Activated CD8-positive, alpha-beta memory T cell treated with anti-CD3 and anti-CD28 coated beads for 48 hours (primary cell): ENCODE measurements around the gene HS3ST5.
"Not testable (repeated sequence)": the region's sequence is repeated elsewhere in the genome, so short reads cannot be mapped to it uniquely, and the experiment has no call there.

Source experiments
- DNase-seq, 3 experiments: peaks; one replicate each; pipeline ENCODE4 v3.0.0-alpha.2; 2020; ENCODE audit warnings: low read depth in 2 of 3, low spot score in 2 of 3

Gene HS3ST5

DNA sequence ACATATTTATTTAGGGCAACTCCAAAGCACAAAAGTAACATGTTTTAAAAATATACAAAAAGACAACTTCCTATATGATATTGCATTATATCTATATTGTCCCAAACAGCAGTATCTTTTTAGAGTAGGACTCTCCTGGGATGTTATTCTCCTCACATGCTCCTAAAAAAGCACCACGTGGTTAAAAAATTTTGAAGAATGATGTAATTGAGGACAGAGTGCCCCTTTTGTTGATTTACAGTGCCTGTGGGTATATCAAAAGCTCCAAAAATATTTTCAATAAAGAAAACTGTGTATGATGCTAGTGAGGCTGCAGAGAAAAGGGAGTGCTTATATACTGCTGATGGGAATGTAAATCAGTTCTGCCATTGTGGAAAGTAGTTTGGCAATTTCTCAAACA lies 241.6 kb downstream of the HS3ST5 start:
- no peak for DNase-seq

DNA sequence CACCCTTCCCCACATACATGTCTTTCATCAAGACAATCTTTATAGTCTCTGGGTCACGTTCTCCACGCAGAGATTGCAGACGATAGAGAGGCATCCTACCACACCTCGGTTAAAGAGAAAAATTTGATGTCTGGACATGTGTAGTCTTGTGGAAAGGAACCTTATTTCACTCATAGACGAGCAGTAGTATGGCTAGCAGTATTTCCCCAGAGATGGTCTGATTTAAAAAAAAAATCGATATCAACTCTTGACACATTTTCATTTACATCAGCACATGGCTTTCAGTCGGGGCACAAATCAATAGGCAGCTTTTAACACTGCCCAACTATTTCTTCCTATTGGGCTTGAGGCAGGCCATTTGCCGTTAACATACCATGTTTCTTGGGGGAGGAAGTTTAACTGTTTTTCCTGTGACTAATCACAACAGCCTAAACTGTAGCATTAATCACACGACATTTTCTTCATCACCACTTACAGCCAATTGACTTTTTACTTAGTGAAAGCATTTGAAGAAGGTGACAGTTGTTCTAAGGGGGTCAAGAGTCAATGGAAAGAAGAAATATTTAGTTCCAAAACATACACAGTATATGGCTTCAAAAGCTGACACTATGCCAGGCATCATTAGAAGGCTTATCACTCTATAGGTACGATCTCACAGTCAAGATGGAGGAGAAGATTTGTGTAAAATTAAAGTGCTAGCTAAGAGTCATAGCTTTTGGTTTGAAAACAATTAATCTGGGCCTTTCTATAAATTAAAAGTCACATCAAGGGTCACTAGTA lies 242.4 kb downstream of the HS3ST5 start:
- no peak for DNase-seq

GRCh38 chr6:114096561-114097172 lies 246.2 kb downstream of the HS3ST5 start:
- DNase-seq = no peak

DNA sequence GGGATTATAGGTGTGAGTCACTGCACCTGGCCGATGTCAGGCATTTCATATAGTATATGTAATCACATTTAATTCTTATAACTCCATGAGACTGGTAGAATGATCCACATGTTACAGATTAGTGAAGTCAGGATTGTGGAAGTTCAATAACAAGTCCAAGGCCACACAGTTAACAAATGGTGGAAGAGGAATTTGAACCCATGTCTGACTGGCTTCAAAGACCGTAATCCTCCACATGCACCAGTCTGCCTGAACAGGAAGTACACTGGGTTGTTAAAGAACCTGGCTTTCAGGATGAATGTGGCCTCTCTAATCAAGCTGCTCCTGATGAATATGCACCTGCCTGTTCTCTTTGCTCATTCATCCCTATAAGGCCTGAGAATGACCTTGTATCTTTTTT lies 249.9 kb downstream of the HS3ST5 start:
- DNase-seq = no peak

GRCh38 chr6:114090626-114091025 lies 252.2 kb downstream of the HS3ST5 start:
- DNase-seq = no peak

DNA sequence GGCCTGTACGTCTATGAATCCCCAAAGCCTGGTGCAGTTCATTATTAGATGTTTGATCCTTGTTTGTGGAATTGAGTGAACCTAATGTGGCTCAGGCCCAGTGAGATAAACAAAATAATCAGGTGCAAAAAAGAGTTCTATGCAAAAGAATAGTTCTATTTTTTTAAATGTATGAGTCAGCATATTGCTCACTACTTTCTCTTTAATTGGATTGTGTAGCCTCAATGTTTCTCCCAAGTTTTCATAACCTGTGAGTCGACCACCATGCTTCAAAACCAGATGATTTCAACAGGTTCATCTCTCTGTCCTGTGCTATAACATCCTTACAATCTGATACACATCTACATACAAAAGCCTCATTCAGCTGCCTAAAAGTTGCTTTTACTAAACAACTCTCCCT lies 255.3 kb downstream of the HS3ST5 start:
- no peak for DNase-seq

GRCh38 chr6:114085211-114085610 lies 257.6 kb downstream of the HS3ST5 start:
- no peak for DNase-seq

DNA sequence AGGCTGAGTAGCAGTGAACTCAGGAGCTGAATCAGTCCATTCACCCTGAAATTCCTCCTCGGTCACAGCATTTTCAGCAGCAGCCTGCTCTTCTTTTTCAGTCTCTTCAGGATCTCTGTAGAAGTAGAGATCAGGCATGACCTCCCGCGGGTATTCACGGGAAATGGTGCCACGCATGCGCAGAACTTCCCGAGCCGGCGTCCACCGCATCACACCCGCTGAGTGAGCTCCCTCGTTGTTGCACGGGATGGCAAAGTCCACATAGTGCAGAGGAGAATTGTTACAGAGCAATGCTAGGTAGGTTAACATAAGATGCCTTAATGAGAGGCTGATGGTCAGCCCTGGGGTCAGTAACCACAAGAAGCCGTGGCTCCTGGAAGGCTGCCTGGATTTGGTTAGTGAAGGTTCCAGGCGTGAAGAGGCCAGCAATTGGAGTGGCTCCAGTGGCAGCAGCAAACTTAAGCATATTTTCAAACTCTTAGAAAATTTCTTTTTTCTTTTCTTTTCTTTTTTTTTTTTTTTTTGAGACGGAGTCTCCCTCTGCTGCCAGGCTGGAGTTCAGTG lies 258.4 kb downstream of the HS3ST5 start:
- DNase-seq = no peak

DNA sequence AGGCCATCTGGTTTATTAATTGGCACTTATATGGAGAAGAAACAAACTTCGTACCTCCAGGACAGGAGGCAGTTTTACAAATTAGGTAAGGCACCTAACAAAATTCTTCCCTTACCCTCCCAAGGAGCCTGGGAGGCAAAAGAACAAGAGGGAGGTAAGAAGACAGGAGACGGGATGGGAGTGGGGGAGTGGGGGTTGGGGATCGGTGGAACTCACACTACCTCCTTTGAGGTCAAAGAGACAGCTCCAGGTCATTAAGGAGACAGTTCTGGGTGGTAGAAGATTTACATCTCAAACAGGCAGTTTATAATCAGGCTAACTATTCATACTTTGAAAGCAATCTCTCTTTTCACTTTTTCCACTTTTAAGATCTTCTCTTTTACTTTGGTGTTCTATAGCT lies 259.6 kb downstream of the HS3ST5 start:
- DNase-seq = no peak

GRCh38 chr6:114081730-114082129 lies 261.1 kb downstream of the HS3ST5 start:
- DNase-seq = no peak

DNA sequence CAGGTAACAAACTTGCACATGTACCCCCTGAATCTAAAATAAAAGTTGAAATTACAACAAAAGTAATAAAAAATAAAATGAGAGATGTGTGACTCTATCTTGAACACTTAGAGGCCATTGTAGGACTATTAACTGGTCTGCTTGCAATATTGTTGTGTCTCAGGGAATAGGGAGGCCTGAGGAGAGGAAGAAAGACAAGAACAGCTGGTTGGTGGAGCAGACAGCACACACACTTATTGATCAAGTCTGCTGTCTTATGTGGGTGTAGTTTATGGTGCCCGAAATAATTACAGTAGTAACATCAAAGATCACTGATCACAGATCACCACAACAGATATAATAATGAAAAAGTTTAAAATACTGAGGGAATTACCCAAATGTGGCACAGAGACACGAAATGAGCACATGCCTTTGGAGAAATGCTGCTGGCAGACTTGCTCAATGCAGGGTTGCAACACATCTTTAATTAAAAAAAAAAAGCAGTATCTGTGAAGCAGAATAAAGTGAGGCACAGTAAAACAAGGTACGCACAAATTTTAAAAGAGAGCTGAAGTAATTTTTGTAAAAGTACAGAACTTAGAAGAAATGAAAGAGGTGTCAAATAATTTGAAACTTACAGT lies 261.8 kb downstream of the HS3ST5 start:
- DNase-seq = no peak

DNA sequence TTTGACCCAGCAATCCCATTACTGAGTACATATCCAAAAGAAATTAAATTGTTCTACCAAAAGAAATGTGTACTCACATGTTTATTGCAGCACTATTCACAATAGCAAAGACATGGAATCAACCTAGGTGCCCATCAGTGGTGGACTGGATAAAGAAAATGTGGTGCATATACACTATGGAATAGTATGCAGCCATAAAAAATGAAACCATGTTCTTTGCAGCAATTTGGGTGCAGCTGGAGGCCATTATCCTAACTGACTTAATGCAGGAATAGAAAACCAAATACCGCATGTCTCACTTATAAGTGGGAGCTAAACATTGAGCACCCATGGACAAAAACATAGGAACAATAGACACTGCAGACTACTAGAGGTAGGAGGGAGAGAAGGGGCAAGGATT lies 262.4 kb downstream of the HS3ST5 start:
- not testable (repeated sequence) for DNase-seq

DNA sequence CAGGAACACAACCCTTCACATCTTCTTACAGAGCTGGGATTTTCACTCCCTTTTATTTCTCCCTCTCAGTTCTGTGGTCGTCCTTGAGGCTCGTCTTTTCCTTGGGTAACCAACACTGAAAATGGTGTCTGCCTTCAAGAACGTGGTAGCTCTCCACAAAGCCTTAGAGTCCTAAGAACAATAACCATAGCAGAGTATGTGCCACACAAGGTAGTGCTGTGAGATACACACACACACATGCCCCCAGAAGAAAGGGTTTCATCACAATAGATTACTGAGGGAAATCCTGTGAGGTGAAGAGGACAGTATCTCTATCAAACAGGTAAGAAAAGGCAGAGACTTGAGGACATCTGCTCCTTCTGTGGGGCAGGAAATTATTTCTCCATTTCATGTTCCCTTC lies 267.0 kb downstream of the HS3ST5 start:
- DNase-seq = no peak

DNA sequence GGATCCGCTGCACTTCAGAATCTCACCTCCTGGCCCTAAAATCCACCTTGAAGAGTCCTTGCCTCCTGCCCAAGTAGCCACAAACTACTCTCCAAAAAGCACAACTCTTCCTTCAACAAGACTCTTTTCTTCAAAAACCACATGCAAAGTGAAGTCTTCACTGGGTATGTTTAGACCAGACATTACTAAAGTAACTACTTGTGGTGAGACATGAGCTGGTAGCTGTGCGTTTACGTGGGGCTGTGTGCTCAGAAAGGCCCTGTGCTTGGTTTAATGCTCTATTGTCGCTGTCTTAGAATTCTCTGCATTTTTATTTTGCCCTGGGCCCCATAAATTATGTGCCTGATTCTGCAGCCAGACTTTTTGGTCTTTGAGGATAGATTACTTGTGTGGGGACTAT lies 267.5 kb downstream of the HS3ST5 start:
- no peak for DNase-seq

GRCh38 chr6:114068771-114069170 lies 274.1 kb downstream of the HS3ST5 start:
- DNase-seq = no peak

- no peak for DNase-seq
Observed at GRCh38 chr6:114068116-114068515, 274.7 kb downstream of the HS3ST5 start.

- no peak for DNase-seq
Observed at GRCh38 chr6:114064862-114065261, 278.0 kb downstream of the HS3ST5 start.

DNA sequence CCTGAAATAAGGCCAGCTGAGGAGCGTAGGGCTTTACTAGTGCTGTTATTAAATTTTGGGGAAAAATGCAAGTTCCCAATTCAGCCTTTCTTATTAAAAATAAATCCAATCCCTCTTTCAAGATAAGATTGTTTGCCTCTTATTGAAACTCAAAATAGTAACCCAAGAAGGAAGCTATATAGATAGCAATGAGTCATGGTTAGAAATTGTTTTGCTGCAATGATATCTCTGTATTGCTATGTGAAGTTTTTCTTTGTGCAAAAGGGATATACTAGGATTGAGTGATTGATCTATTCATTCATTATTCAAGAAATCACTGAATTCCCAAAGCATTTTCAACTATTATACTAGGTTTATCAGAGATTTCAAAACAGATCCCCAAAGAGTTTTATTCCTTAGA lies 278.9 kb downstream of the HS3ST5 start:
- no peak for DNase-seq

GRCh38 chr6:114062199-114062598 lies 280.6 kb downstream of the HS3ST5 start:
- no peak for DNase-seq

DNA sequence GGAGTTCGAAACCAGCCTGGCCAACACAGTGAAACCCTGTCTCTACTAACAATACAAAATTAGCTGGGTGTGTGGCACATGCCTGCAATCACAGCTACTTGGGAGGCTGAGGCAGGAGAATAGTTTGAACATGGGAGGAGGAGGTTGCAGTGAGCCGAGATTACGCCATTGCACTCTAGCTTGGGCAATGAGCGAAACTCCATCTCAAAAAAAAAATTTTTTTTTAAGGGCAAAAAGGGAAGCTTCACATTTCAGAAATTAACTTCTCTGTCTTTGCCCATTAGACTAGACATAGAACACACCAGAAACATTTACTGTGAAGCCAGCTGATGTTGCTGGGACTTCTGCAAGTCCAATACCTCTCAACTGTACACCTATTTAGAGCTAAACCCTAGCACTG lies 281.1 kb downstream of the HS3ST5 start:
- DNase-seq = no peak

DNA sequence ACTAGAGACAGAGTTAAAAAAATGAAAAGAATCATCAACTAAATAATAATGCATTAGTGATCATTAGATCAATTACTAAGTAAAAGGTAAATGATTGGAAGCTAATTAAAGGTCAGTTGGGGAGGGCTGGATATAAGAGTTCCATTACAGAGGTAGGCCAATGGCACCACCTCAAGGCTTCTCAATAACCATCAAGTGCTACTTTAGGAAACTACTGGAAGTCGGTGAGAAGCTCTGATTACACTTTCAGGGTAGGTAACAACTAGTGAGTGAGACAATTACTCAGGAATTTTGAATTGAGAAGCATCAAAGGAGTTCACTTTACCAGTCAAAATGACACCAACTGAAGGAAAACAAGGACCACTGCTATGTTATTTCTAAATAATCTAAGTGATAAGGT lies 281.7 kb downstream of the HS3ST5 start:
- no peak for DNase-seq

- DNase-seq = no peak
Observed at GRCh38 chr6:114058435-114058834, 284.4 kb downstream of the HS3ST5 start.
